ENCODE data around the gene MAN2A2. TPM values are rescaled to one million over a fixed set of nuclear protein-coding genes. Genes with fewer than 3 reads are reported as not detected.

MAN2A2 gene
- total RNA-seq, 1 experiment from 2014 or later: 27.4 TPM

GRCh38 chr15:90906181-90906849, 3.2 kb downstream of the MAN2A2 start:
- Mint-ChIP-seq H3K4me3 (no peak overlapping the region), H3K27me3 (ENCODE audit: low read depth) (peaks cover 21% of the 10 kb centered on the region), H3K36me3 (ENCODE audit: insufficient read depth in 1 of 3, low read depth in 3 of 3) (peaks cover 9 to 37% (median 12%) of the 10 kb centered on the region in 3 experiments), H3K27ac (no peak overlapping the region), H3K4me1 (peaks cover 16 to 17% of the 10 kb centered on the region in 2 experiments), H3K9me3 (no peaks in the 10 kb centered on the region)
- no peak overlapping the region for H3K14ac ChIP-seq (ENCODE audit: insufficient read depth, low read length)
- H2BK5ac ChIP-seq (ENCODE audit: insufficient read length, low read length): no peak overlapping the region
- H3K23me2 ChIP-seq (ENCODE audit: insufficient read length, low read depth, low read length, poor library complexity, severe bottlenecking): peaks cover 8% of the 10 kb centered on the region
- no peak overlapping the region for H3K23ac ChIP-seq (ENCODE audit: insufficient read length, low read depth, low read length)
- no peaks in the 10 kb centered on the region for H3K79me1 ChIP-seq (ENCODE audit: insufficient read depth, low read depth, low read length, poor library complexity, severe bottlenecking)
- no peak overlapping the region for H4K8ac ChIP-seq (replicated peaks; ENCODE audit: insufficient read length, low read depth, low read length)
- no peaks in the 10 kb centered on the region for H4K20me1 ChIP-seq (ENCODE audit: control insufficient read depth, insufficient read depth, insufficient read length)
- no peak overlapping the region for H3K27ac ChIP-seq (ENCODE audit: insufficient read length, low read depth, low read length)
- H3K4me2 ChIP-seq (ENCODE audit: insufficient read depth, insufficient read length, low read length): no peak overlapping the region
- DNase-seq: no peak
- H3K79me2 ChIP-seq (ENCODE audit: insufficient read depth, low read length): no peaks in the 10 kb centered on the region
- no peak for TF ChIP-seq CTCF (conservative IDR thresholded peaks at IDR 0.05)
- H3K9ac ChIP-seq (ENCODE audit: extremely low read depth, insufficient read length, low read length): no peak overlapping the region
- H2AK5ac ChIP-seq (ENCODE audit: insufficient read length, low read length): no peak overlapping the region
- H3K56ac ChIP-seq (ENCODE audit: insufficient read length, low read depth, low read length): no peak overlapping the region
- no peak overlapping the region for H3K18ac ChIP-seq (ENCODE audit: insufficient read length, low read depth, low read length)
- no peak overlapping the region for H4K5ac ChIP-seq (ENCODE audit: insufficient read length, low read depth, low read length)
- WGBS (ENCODE audit: extremely low coverage, insufficient read length, low lambda C conversion rate): no CpG with 5 or more reads among the region's 11 CpGs
- H2BK20ac ChIP-seq (ENCODE audit: low read depth, low read length, poor library complexity, severe bottlenecking): no peak overlapping the region
- no peak overlapping the region for H2AFZ ChIP-seq (ENCODE audit: low read length)
- no peak overlapping the region for H3K4ac ChIP-seq (ENCODE audit: low read depth, low read length)
- no peak overlapping the region for H2BK15ac ChIP-seq (ENCODE audit: low read depth, low read length)
- H3K4me1 ChIP-seq (ENCODE audit: insufficient read depth, low read length): peaks cover 3% of the 10 kb centered on the region; the same call in 1 of the 2 replicates
- H3K27me3 ChIP-seq (ENCODE audit: insufficient read depth, low read length): no peaks in the 10 kb centered on the region; the same call in 1 of the 2 replicates
- no peak overlapping the region for H3T11ph ChIP-seq (ENCODE audit: low read length)
- H4K91ac ChIP-seq (ENCODE audit: insufficient read length, low read depth, low read length): no peak overlapping the region
- H2BK12ac ChIP-seq (ENCODE audit: insufficient read length, low read depth, low read length): no peak overlapping the region
- no peak overlapping the region for H2BK120ac ChIP-seq (ENCODE audit: low read depth, low read length, poor library complexity, severe bottlenecking)
- no peaks in the 10 kb centered on the region for H3K9me3 ChIP-seq (ENCODE audit: control insufficient read depth, low read depth, low read length)

All from H9 (cell line).